Upper lobe of right lung (tissue), 1 donor: ENCODE data around the gene TRAM2. TPM values are rescaled to one million over a fixed set of nuclear protein-coding genes. Genes with fewer than 3 reads are reported as not detected.
A peak's percentile ranks its signal among the peaks of the same experiment; 100 is the strongest.

Experiments
- ATAC-seq: fragments of 200-7000 bp; cut with Tn5 transposase; one replicate; pipeline ENCODE4 v1.9.1; 2020; ENCODE audit warnings: mild to moderate bottlenecking, moderate library complexity
- DNase-seq: peaks from one replicate; pipeline ENCODE4 v3.0.0-alpha.2; 2020
- H3K27ac ChIP-seq: fragments of 200-600 bp; one replicate; pipeline ENCODE4 v1.8.0; 2022
- H3K27me3 ChIP-seq: fragments of 200-600 bp; one replicate; pipeline ENCODE4 v1.8.0; 2022; ENCODE audit warnings: mild to moderate bottlenecking
- H3K36me3 ChIP-seq: fragments of 200-600 bp; one replicate; pipeline ENCODE4 v1.8.0; 2022
- H3K4me1 ChIP-seq: fragments of 200-600 bp; one replicate; pipeline ENCODE4 v1.8.0; 2022
- H3K4me3 ChIP-seq: fragments of 200-600 bp; one replicate; pipeline ENCODE4 v1.8.0; 2022; ENCODE audit warnings: mild to moderate bottlenecking
- H3K9me3 ChIP-seq: fragments of 200-600 bp; one replicate; pipeline ENCODE4 v1.8.0; 2022
- intact Hi-C: fragments of 100-400 bp; cut with DNase I; formaldehyde crosslinking; loops from one replicate; pipeline ENCODE4 v1.11.0; 2022
- total RNA-seq: library from RNA; stranded (reverse); fragmentation: NEBNext Ultra II Directional; extraction: Animal tissue kit (Norgen Biotek cat#: 25700); gene quantifications from one replicate; pipeline ENCODE4 v1.2.1, GENCODE V29; 2021
- TF ChIP-seq, protein P1 (sequence below): fragments of 200-600 bp; IDR thresholded peaks from one replicate; pipeline ENCODE4 v1.8.0; 2022; ENCODE audit warnings: antibody characterized with exemption
- donor health status: DM: no; HTN: yes; CAD: no; lungs with severe emphysema.

Gene TRAM2
- total RNA-seq, 1 donor from 2014 or later, result 24.2 TPM

DNA sequence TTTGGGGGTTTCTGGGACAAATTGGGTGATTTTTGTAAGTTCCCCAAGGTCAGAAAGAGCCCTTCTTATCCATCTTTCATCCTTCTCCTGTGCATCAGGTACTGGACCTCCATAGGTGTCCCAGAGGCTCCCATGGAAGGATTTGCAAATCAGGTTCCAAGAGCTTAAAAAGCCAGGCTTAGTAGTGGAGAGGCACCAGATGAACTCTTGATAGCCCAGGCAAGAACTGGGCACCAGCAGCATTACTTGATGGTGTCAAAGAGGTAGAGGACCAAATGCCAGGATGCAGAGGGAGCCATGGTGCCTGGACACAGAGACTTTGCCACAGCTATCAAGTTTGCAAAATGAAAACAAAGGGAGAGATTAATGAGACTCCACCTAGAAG lies 20.9 kb upstream of the TRAM2 start:
- intact Hi-C loops, result loop anchor here (10.0 kb wide), 1 partner anchor 183 kb away; no protein-coding TSS in a partner anchor
- TF ChIP-seq, protein P1, sequence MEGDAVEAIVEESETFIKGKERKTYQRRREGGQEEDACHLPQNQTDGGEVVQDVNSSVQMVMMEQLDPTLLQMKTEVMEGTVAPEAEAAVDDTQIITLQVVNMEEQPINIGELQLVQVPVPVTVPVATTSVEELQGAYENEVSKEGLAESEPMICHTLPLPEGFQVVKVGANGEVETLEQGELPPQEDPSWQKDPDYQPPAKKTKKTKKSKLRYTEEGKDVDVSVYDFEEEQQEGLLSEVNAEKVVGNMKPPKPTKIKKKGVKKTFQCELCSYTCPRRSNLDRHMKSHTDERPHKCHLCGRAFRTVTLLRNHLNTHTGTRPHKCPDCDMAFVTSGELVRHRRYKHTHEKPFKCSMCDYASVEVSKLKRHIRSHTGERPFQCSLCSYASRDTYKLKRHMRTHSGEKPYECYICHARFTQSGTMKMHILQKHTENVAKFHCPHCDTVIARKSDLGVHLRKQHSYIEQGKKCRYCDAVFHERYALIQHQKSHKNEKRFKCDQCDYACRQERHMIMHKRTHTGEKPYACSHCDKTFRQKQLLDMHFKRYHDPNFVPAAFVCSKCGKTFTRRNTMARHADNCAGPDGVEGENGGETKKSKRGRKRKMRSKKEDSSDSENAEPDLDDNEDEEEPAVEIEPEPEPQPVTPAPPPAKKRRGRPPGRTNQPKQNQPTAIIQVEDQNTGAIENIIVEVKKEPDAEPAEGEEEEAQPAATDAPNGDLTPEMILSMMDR, result no peak
- Histone ChIP-seq H3K9me3 (no peaks in the 10 kb centered on the region), H3K36me3 (no peaks in the 10 kb centered on the region), H3K27ac (no peak overlapping the region), H3K27me3 (no peaks in the 10 kb centered on the region), H3K4me1 (peaks cover 15% of the 10 kb centered on the region), H3K4me3 (no peak overlapping the region)
- ATAC-seq (no peak), DNase-seq (no peak)

DNA sequence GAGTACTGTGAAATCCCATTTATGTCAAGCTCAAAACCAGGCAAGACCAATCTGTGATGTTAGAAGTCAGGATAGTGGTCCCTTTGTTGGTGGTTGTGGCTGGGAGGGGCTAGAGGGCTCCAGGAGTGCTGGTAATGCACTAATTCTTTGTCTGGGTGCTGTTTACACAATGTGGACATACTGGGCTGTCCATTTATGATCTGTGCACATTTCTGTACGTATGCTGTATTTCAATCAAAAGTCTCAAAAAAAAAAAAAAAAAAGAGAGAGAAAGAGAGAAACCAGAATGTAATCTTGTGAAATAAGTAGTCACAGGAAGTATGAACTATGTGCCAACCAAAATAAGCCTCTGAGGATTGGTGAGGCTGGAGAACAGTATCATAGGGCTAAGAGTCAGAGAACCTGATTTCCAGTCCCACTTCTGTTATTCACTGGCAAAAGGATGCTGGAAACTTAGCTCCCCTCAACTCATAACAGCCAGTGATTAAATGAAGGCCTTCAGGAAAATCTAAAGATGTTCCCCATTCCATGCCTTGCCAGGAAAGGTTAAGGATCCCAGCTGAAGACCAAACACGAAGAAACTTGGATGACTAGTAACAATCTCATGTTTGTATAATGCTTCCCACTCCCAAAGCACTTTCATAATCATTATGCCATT lies 19.6 kb upstream of the TRAM2 start:
- no peak overlapping the region for H3K4me3 ChIP-seq
- H3K36me3 ChIP-seq, result no peaks in the 10 kb centered on the region
- DNase-seq (no peak), ATAC-seq (no peak)
- TF ChIP-seq, protein P1, result no peak
- H3K27me3 ChIP-seq, result no peaks in the 10 kb centered on the region
- peaks cover 15% of the 10 kb centered on the region for H3K4me1 ChIP-seq
- peak overlapping the region; percentile 52 for H3K27ac ChIP-seq
- H3K9me3 ChIP-seq, result no peaks in the 10 kb centered on the region
- intact Hi-C loops, result loop anchor here (10.0 kb wide), 1 partner anchor 182 kb away; no protein-coding TSS in a partner anchor

DNA sequence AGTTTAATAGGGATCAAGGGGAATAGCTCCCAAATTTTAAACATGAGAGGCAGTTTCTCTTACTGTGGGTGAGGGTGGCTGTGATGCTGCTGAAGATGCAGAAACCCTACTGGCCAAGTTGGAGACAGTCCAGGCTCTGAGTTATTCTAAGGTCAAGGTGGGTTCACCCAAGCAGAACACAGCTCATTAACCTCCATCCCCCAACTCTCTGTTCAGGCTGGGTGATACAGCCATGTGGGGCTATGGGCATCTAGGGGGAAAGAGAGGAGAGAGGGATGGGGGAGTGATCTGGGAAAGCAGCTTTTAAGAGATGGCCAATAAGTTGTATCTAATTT lies 18.9 kb upstream of the TRAM2 start:
- peaks cover 15% of the 10 kb centered on the region for H3K4me1 ChIP-seq
- ATAC-seq, result no peak
- intact Hi-C loops, result loop anchor here (10.0 kb wide), 1 partner anchor 181 kb away; no protein-coding TSS in a partner anchor

DNA sequence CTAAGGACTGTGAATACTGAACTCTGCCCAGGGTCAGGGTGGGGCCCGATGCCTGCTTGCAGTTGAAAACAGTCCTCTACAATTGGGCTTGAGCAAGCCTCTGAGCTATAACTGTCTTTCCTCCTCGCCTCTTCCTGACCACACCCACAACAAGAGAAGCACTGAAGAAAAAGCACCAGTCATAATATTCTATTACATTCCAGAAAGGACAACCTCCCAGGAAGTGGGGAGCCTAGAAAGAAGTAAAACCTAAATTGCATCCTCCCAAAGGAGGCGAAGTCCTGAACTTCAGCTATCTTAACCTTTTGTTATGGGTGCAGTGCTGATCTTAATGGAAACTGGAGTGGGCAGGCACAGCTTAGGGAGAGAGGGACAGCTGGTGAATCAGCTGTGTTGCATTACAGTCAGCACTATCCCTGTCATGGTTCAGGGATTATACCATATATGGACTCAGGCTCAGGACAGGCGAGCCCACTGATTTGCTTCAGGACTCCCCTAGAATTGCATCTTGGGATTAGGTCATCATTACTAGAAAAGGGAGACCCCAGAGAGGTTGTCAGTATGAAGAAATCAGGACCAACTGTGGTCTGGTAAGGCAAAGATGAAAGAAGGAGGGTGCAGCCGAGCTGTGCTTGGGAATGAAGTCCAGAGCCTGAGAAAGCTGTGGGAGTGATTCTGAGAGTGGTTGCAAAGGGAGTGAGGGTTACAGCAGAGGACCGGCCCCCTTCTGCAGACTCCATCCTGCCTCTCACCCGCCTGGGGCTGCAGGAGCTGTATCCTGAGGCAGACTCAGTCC lies 18.3 kb upstream of the TRAM2 start:
- no peak overlapping the region for H3K4me3 ChIP-seq
- intact Hi-C loops, result loop anchor here (10.0 kb wide), 1 partner anchor 180 kb away; no protein-coding TSS in a partner anchor
- TF ChIP-seq, protein P1, result no peak
- no peaks in the 10 kb centered on the region for H3K36me3 ChIP-seq
- peak overlapping the region; percentile 52 for H3K27ac ChIP-seq
- peaks cover 20% of the 10 kb centered on the region for H3K4me1 ChIP-seq
- no peaks in the 10 kb centered on the region for H3K9me3 ChIP-seq
- no peaks in the 10 kb centered on the region for H3K27me3 ChIP-seq
- ATAC-seq (peak; percentile 72), DNase-seq (no peak)

More for the DNA sequence above, 18.9 kb upstream of the TRAM2 start:
- no peaks in the 10 kb centered on the region for H3K9me3 ChIP-seq
- no peak for DNase-seq
- H3K36me3 ChIP-seq, result no peaks in the 10 kb centered on the region
- no peaks in the 10 kb centered on the region for H3K27me3 ChIP-seq
- TF ChIP-seq, protein P1, result no peak
- H3K27ac ChIP-seq, result peak overlapping the region; percentile 52
- H3K4me3 ChIP-seq, result no peak overlapping the region

DNA sequence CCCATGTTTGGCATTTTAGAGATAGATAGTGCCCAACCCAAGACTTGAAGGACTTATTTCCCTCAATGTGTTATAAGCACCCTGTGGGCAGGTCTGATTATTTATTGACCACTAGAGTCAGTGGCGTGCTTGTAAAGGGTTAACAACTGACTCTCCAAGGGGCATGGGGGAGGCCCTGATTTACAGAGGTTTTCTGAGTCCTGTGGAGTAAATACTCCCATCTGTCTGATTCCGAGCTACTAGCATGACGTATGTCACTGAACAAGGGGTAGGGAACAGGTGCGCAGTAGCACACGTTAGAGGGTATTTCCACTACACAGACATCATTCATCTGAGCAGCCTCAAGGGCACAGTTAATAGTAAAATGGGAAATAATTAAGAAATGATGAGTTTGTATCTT lies 17.4 kb upstream of the TRAM2 start:
- Histone ChIP-seq H3K36me3 (no peaks in the 10 kb centered on the region), H3K4me3 (no peak overlapping the region), H3K4me1 (peaks cover 23% of the 10 kb centered on the region), H3K27me3 (no peaks in the 10 kb centered on the region), H3K27ac (no peak overlapping the region), H3K9me3 (no peaks in the 10 kb centered on the region)
- TF ChIP-seq, protein P1, result no peak
- ATAC-seq (no peak), DNase-seq (no peak)
- intact Hi-C loops, result loop anchor here (10.0 kb wide), 1 partner anchor 179 kb away; no protein-coding TSS in a partner anchor
